PC-9 (cell line): ENCODE measurements around the gene NMNAT3. TPM values are rescaled to one million over a fixed set of nuclear protein-coding genes. Genes with fewer than 3 reads are reported as not detected.

ENCODE experiments used
- BruUV-seq: library from RNA; stranded (reverse); fragments of 400-500 nt; replicated peaks from 2 replicates; lab custom pipeline; 2021; lab: Mats Ljungman, UMichigan
- CTCF ChIA-PET: fragments of 300-600 bp; sonication (Branson Sonifier 250); formaldehyde crosslinking; loops from one replicate; lab custom pipeline; 2022; ENCODE audit warnings: antibody characterized with exemption; lab: Charles Lee
- POLR2A ChIA-PET: fragments of 300-600 bp; sonication (Branson Sonifier 250); formaldehyde crosslinking; loops from one replicate; lab custom pipeline; 2022; ENCODE audit warnings: antibody characterized with exemption; ENCODE audit not compliant: unreplicated experiment; lab: Charles Lee
- DNase-seq, 2 experiments: peaks; one replicate each; pipeline versions ENCODE4 v3.0.0 to v3.0.0-alpha.2; 2015 to 2022; ENCODE audit warnings: mixed read lengths in 1 of 2
- H2AFZ ChIP-seq: fragments of 200-600 bp; sonication (generic); 2 replicates; pipeline ENCODE4 v1.8.1; 2017; ENCODE audit warnings: antibody characterized with exemption
- H3F3A ChIP-seq: fragments of 200-600 bp; sonication (generic); 2 replicates; pipeline ENCODE4 v1.8.1; 2017; ENCODE audit warnings: antibody characterized with exemption, mild to moderate bottlenecking, low read depth; ENCODE audit not compliant: insufficient read depth
- H3K27ac ChIP-seq: fragments of 200-600 bp; sonication (generic); 2 replicates; pipeline ENCODE4 v1.6.1; 2016; ENCODE audit warnings: mixed run types
- H3K27me3 ChIP-seq: fragments of 200-600 bp; sonication (generic); 2 replicates; pipeline ENCODE4 v1.6.1; 2016; ENCODE audit warnings: low read depth, mixed run types; ENCODE audit not compliant: insufficient read depth
- H3K36me3 ChIP-seq: fragments of 200-600 bp; sonication (generic); 2 replicates; pipeline ENCODE4 v1.6.1; 2016; ENCODE audit warnings: low read depth, mixed run types
- H3K4me1 ChIP-seq: fragments of 200-600 bp; sonication (generic); replicated peaks from 2 replicates; pipeline ENCODE4 v1.6.1; 2016; ENCODE audit warnings: mixed run types; ENCODE audit not compliant: insufficient read depth
- H3K4me2 ChIP-seq: fragments of 200-600 bp; sonication (generic); 2 replicates; pipeline ENCODE4 v1.6.1; 2017; ENCODE audit warnings: mixed run types
- H3K4me3 ChIP-seq: fragments of 200-600 bp; sonication (generic); 2 replicates; pipeline ENCODE4 v1.6.1; 2016; ENCODE audit warnings: mixed run types
- H3K79me2 ChIP-seq: fragments of 200-600 bp; sonication (generic); 2 replicates; pipeline ENCODE4 v1.6.1; 2017; ENCODE audit warnings: low read depth, mixed run types
- H3K9me2 ChIP-seq: fragments of 200-600 bp; sonication (generic); 2 replicates; pipeline ENCODE4 v1.8.1; 2017; ENCODE audit warnings: mild to moderate bottlenecking; ENCODE audit not compliant: insufficient read depth
- H3K9me3 ChIP-seq: fragments of 200-600 bp; sonication (generic); 2 replicates; pipeline ENCODE4 v1.8.1; 2016; ENCODE audit warnings: low read depth; ENCODE audit not compliant: insufficient read depth
- H4K20me1 ChIP-seq: fragments of 200-600 bp; sonication (generic); 2 replicates; pipeline ENCODE4 v1.8.1; 2017; ENCODE audit not compliant: insufficient read depth
- CTCF ChIP-seq: fragments of 200-600 bp; sonication (generic); conservative IDR thresholded peaks from 2 replicates; pipeline ENCODE4 v1.6.1; 2017; ENCODE audit warnings: mixed run types, antibody characterized with exemption, mild to moderate bottlenecking, moderate library complexity
- EZH2 ChIP-seq: fragments of 200-600 bp; sonication (generic); IDR thresholded peaks from 2 replicates; pipeline ENCODE4 v1.8.0; 2017; ENCODE audit warnings: antibody characterized with exemption, low read depth
- intact Hi-C: fragments of 100-400 bp; cut with micrococcal nuclease; formaldehyde crosslinking; loops from one replicate; pipeline ENCODE4 v1.10.0; 2022; ENCODE audit not compliant: unreplicated experiment
- total RNA-seq: library from RNA; stranded (reverse); gene quantifications from 2 replicates; pipeline ENCODE4 v1.2.3, GENCODE V29; 2021

NMNAT3 gene
- total RNA-seq, 1 experiment from 2014 or later = 1.6 TPM

- Histone ChIP-seq H2AFZ (no peak overlapping the region), H3K9me3 (no peaks in the 10 kb centered on the region), H3K27me3 (no peaks in the 10 kb centered on the region), H3K4me3 (no peak overlapping the region), H3F3A (no peaks in the 10 kb centered on the region), H3K4me1 (no peaks in the 10 kb centered on the region), H4K20me1 (no peaks in the 10 kb centered on the region), H3K4me2 (no peak overlapping the region), H3K79me2 (no peaks in the 10 kb centered on the region), H3K27ac (no peak overlapping the region), H3K36me3 (no peaks in the 10 kb centered on the region), H3K9me2 (no peaks in the 10 kb centered on the region)
- ChIA-PET POLR2A (no interaction called here), CTCF (no interaction called here)
- intact Hi-C loops = no loop called here
- TF ChIP-seq CTCF (no peak), EZH2 (no peak)
- DNase-seq = no peak
- no TSS peak for BruUV-seq
Observed at GRCh38 chr3:139547666-139548065, 130.1 kb downstream of the NMNAT3 start.

GRCh38 chr3:139546772-139547171 is 131.0 kb downstream of the NMNAT3 start:
- ChIA-PET CTCF (no interaction called here), POLR2A (interaction anchor here (0.6 kb wide), 1 partner anchor 18 kb away, joined by 8 read pairs; no protein-coding TSS in a partner anchor)
- intact Hi-C loops = no loop called here
- Histone ChIP-seq H3K27me3 (no peaks in the 10 kb centered on the region), H3K79me2 (no peaks in the 10 kb centered on the region), H3K9me2 (no peaks in the 10 kb centered on the region), H3K27ac (no peak overlapping the region), H3K4me3 (no peak overlapping the region), H3K4me2 (no peak overlapping the region), H3K9me3 (no peaks in the 10 kb centered on the region), H3F3A (peaks cover under 1% of the 10 kb centered on the region; the same call in 1 of the 2 replicates), H4K20me1 (no peaks in the 10 kb centered on the region), H3K36me3 (no peaks in the 10 kb centered on the region), H3K4me1 (no peaks in the 10 kb centered on the region), H2AFZ (no peak overlapping the region)
- TF ChIP-seq EZH2 (no peak), CTCF (no peak)
- no peak for DNase-seq
- BruUV-seq = no TSS peak

GRCh38 chr3:139541532-139542288 is 136.1 kb downstream of the NMNAT3 start:
- H3K27me3 ChIP-seq = no peaks in the 10 kb centered on the region
- H3K36me3 ChIP-seq = no peaks in the 10 kb centered on the region
- TF ChIP-seq CTCF = no peak
- no peak for TF ChIP-seq EZH2
- no peak overlapping the region for H2AFZ ChIP-seq
- no peak overlapping the region for H3K4me3 ChIP-seq
- H3K4me2 ChIP-seq = peak overlapping the region; percentile 99
- no peak overlapping the region for H3K27ac ChIP-seq
- BruUV-seq = no TSS peak
- H3K9me2 ChIP-seq = no peaks in the 10 kb centered on the region
- H3K79me2 ChIP-seq = no peaks in the 10 kb centered on the region; the same call in 1 of the 2 replicates
- H3F3A ChIP-seq = peaks cover 8% of the 10 kb centered on the region; the same call in 1 of the 2 replicates
- no peak for DNase-seq
- intact Hi-C loops = no loop called here
- no peaks in the 10 kb centered on the region for H4K20me1 ChIP-seq
- CTCF ChIA-PET = no interaction called here
- H3K9me3 ChIP-seq = no peaks in the 10 kb centered on the region
- peaks cover 34% of the 10 kb centered on the region for H3K4me1 ChIP-seq
- POLR2A ChIA-PET = no interaction called here
